GM12865 (cell line): ENCODE data around the gene KDM4B.

Experiments
- DNase-seq: peaks from one replicate; pipeline ENCODE4 v3.0.0; 2010; ENCODE audit warnings: low read depth
- H3K4me3 ChIP-seq: 2 replicates; pipeline ENCODE4 v1.5.1; 2011; ENCODE audit warnings: mild to moderate bottlenecking, low read depth, low read length, control low read depth
- CTCF ChIP-seq: IDR thresholded peaks from 2 replicates; pipeline ENCODE4 v1.5.1; 2011; ENCODE audit warnings: low read length, control low read depth, low read depth, inconsistent platforms; ENCODE audit not compliant: insufficient read depth; ENCODE audit errors: missing control alignments

KDM4B gene

GRCh38 chr19:5137114-5137513, 168.2 kb downstream of the KDM4B start:
- DNase-seq, result no peak
- H3K4me3 ChIP-seq, result no peak overlapping the region
- TF ChIP-seq CTCF, result no peak

DNA sequence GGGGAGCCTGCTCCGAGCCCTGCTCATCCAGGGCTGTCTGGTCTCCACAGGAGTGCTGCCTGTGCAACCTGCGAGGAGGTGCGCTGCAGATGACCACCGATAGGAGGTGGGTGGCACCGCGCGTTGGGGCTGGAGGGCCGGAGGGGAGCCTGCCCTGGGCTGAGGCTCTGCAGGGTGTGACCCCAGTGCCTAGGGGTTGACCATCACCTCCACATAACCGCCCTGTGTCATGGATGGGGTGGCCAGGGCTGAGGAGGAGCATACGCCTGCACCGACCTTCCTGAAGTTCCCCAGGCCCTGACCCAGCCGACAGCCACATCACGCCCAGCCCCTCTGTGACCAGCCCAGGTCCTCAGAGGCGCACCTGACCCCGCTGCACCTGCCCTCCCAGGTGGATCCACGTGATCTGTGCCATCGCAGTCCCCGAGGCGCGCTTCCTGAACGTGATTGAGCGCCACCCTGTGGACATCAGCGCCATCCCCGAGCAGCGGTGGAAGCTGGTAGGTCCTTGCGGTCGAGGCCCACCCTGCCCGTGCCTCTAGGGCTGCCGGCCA, 168.7 kb downstream of the KDM4B start:
- H3K4me3 ChIP-seq, result no peak overlapping the region
- no peak for TF ChIP-seq CTCF
- DNase-seq, result no peak

DNA sequence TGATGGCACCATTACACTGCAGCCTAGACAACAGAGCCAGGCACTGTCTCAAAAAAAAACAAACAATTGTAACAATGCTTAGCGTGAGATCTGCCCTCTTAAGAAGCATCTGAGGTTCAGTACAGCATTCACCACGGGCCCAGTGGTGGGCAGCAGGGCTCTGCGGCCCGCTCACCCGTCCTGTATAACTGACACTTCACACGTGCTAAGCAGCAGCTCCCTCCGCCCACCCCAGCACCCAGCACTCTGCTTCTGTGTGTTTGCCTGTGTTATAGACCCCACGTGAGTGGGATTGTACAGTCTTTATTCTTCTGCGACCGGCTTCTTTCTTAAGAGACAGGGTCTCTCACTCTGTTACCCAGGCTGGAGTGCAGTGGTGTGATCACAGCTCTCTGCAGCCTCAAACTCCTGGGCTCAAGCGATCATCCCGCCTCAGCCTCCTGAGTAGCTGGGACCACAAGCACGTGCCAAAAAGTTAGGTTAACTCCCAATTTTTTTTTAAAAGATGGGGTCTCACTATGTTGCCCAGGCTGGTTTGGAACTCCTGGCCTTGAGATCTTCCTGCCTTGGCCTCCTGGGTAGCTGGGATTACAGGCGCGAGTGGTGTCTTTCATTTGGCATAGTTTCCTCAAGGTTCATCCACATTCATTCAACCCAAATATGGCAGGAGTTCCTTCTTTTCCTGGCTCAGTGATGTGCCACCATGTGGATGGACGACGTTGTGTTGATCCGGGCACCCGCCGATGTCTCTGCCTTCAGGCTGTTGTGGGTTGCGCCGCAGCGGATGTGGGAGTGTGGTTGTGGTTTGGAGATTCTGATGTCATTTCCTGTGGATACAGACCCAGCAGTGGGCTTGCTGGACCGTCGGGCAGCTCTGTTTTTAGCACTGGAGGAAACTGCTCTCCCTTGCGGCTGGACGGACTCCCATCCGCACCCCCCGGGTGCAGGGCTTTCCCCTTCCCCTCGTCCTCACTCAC, 170.0 kb downstream of the KDM4B start:
- H3K4me3 ChIP-seq, result no peak overlapping the region
- peak; percentile 90 for DNase-seq

DNA sequence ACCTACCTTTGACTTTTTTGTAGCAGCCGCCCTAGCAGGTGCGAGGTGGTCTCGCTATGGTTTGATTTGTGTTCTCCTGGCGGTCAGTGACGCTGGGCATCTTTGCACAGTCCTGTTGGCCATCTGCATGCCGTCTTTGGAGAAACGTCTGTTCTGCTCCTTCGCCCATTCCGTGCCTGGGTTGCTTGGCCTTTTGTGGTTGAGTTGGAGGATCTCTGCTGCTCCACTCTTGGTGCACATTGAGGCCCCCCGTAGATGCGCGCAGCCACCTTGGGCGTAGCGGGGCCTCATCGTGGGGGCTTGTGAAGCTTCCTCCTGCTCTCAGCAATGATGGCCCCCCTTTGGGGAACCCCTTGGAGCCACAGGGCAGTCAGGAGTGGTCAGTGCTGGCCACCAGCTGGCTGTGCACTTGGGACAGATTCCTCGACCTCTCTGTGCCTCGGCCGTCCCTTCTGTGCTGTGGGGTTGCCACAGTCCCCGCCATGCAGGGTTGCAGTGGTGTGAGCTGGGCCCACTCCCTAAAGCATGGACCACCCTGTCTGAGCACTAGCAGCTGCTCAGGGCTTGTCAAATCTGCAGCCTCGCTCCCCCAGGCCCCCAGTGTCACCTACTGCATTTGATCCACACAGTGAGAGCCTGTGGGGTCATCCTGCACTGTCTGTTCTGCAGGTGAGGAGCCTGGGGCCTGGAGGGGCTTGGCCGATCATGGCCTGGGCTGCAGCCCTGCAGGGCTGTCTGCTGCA, 170.8 kb downstream of the KDM4B start:
- DNase-seq, result no peak
- H3K4me3 ChIP-seq, result no peak overlapping the region
- no peak for TF ChIP-seq CTCF

More for the DNA sequence above, 170.0 kb downstream of the KDM4B start:
- no peak for TF ChIP-seq CTCF

DNA sequence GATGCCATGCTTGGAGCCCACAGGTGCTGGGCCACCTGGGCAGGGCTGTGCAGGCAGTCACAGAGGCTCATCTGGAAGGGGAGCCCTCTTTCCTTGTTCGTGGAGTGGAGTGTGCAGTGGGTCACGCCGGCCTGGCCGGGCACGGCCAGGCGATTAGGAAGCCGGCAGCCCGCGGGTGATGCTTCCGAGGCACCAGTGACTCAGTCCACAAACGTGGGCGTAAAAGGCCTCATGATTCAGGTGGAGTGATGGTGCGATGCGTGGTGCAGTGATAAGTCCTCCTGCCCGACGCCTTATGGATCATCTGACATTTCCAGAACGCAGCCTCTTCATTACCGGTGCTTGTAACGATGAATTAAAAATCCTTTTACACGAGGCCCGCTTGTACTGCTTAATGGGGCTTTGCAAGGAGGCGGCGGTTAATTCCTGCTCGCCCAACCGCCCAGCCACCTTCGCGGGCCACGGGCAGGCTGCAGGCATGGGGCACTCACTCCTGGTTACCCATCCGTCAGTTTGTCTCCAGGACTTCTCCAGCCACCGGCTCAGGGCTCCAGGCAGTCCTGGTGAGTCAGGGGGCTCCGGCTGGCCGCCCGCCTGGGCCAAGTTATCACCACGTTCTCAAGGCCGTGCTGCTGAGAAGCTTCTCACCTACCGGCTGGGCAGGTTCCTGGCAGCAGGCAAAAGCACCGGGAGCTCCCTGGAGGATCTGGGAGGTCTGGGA, 172.4 kb downstream of the KDM4B start:
- TF ChIP-seq CTCF, result no peak
- DNase-seq, result no peak
- H3K4me3 ChIP-seq, result no peak overlapping the region
